B cell (primary cell): ENCODE results near the gene SFR1. TPM values are rescaled to one million over a fixed set of nuclear protein-coding genes. Genes with fewer than 3 reads are reported as not detected.

ENCODE experiments used
- ATAC-seq: fragments of 200-7000 bp; cut with Tn5 transposase; one replicate; pipeline ENCODE4 v1.10.0; 2021; ENCODE audit warnings: low read depth, mild to moderate bottlenecking, moderate number of reproducible peaks, moderate library complexity
- CTCF ChIA-PET: fragments of 350-600 bp; sonication (Branson Sonifier 250); formaldehyde crosslinking; loops from one replicate; lab custom pipeline; 2021; ENCODE audit warnings: antibody characterized with exemption, inconsistent platforms; lab: Charles Lee
- POLR2A ChIA-PET: fragments of 350-600 bp; sonication (Branson Sonifier 250); formaldehyde crosslinking; loops from one replicate; lab custom pipeline; 2021; ENCODE audit warnings: antibody characterized with exemption; lab: Charles Lee
- DNase-seq: peaks from one replicate; pipeline ENCODE4 v3.0.0; 2013
- H2AFZ ChIP-seq: 2 replicates; pipeline ENCODE4 v1.6.1; 2012; ENCODE audit warnings: mild to moderate bottlenecking, low read depth, low read length; ENCODE audit not compliant: insufficient read depth, poor library complexity, severe bottlenecking
- H3K27ac ChIP-seq, 2 donors: 1 replicate in 1 of 2; 2 replicates in 1 of 2; pipeline ENCODE4 v1.5.1; 2012 to 2013; ENCODE audit warnings: low read length in 2 of 2, mild to moderate bottlenecking in 2 of 2, moderate library complexity in 1 of 2
- H3K27me3 ChIP-seq, 4 experiments: fragments of 200-600 bp in 1 of 4; sonication (generic) in 1 of 4; replicated peaks in 1 of 4; 1 replicate in 2 of 4; 2 replicates in 2 of 4; pipeline versions ENCODE4 v1.6.1 to v1.7.0; 2013 to 2016; ENCODE audit warnings: low read length in 3 of 4, mild to moderate bottlenecking in 2 of 4, mixed read lengths in 1 of 4, moderate library complexity in 1 of 4; ENCODE audit not compliant: insufficient read depth in 4 of 4, control insufficient read depth in 3 of 4; ENCODE audit errors: control extremely low read depth in 1 of 4
- H3K36me3 ChIP-seq, 2 experiments: replicated peaks in 1 of 2; 1 replicate in 1 of 2; 2 replicates in 1 of 2; pipeline versions ENCODE4 v1.6.1 to v1.7.1; 2013; ENCODE audit warnings: low read length in 1 of 2; ENCODE audit not compliant: insufficient read depth in 2 of 2, control insufficient read depth in 1 of 2; ENCODE audit errors: control extremely low read depth in 1 of 2, extremely low read depth in 1 of 2
- H3K4me1 ChIP-seq, 2 donors: fragments of 200-600 bp in 1 of 2; sonication (generic) in 1 of 2; 1 replicate in 1 of 2; 2 replicates in 1 of 2; pipeline versions ENCODE4 v1.5.1 to v1.6.1; 2013 to 2017; ENCODE audit warnings: low read length in 2 of 2; ENCODE audit not compliant: control insufficient read depth in 2 of 2, insufficient read depth in 2 of 2
- H3K4me2 ChIP-seq: replicated peaks from 2 replicates; pipeline ENCODE3; 2012; ENCODE audit warnings: mild to moderate bottlenecking, low read depth, low read length; ENCODE audit not compliant: poor library complexity, severe bottlenecking
- H3K4me3 ChIP-seq, 5 experiments: fragments of 200-600 bp in 1 of 5; sonication (generic) in 1 of 5; 1 replicate in 3 of 5; 2 replicates in 2 of 5; pipeline versions ENCODE4 v1.5.1 to v1.7.0; 2011 to 2016; ENCODE audit warnings: low read length in 4 of 5, mild to moderate bottlenecking in 4 of 5, low read depth in 2 of 5, control low read depth in 1 of 5, moderate library complexity in 1 of 5; ENCODE audit not compliant: insufficient read depth in 1 of 5; ENCODE audit errors: control extremely low read depth in 1 of 5, extremely low read depth in 1 of 5
- H3K79me2 ChIP-seq: fragments of 200-600 bp; sonication (generic); one replicate; pipeline ENCODE4 v1.6.0; 2016; ENCODE audit warnings: low read length; ENCODE audit not compliant: control insufficient read depth, insufficient read depth
- H3K9ac ChIP-seq: fragments of 200-600 bp; sonication (generic); 2 replicates; pipeline ENCODE4 v1.6.1; 2017; ENCODE audit warnings: mild to moderate bottlenecking, low read length, moderate library complexity
- H3K9me3 ChIP-seq, 3 donors: one replicate each; pipeline versions ENCODE4 v1.6.1 to v1.7.1; 2013; ENCODE audit warnings: low read length in 2 of 3; ENCODE audit not compliant: control insufficient read depth in 2 of 3, insufficient read depth in 1 of 3; ENCODE audit errors: control extremely low read depth in 1 of 3
- H4K20me1 ChIP-seq: 2 replicates; pipeline ENCODE4 v1.6.0; 2012; ENCODE audit warnings: mild to moderate bottlenecking, low read length; ENCODE audit not compliant: insufficient read depth, control insufficient read depth, poor library complexity, severe bottlenecking
- H3K27ac Mint-ChIP-seq: one replicate; pipeline ENCODE4 v1.8.0; 2021; ENCODE audit warnings: mixed read lengths
- H3K27me3 Mint-ChIP-seq: one replicate; pipeline ENCODE4 v1.8.0; 2021; ENCODE audit warnings: mixed read lengths
- H3K4me1 Mint-ChIP-seq: one replicate; pipeline ENCODE4 v1.8.0; 2021; ENCODE audit warnings: mixed read lengths
- H3K4me3 Mint-ChIP-seq: one replicate; pipeline ENCODE4 v1.8.0; 2021; ENCODE audit warnings: mixed read lengths
- H3K9me3 Mint-ChIP-seq: one replicate; pipeline ENCODE4 v1.8.0; 2022; ENCODE audit warnings: mixed read lengths; ENCODE audit not compliant: insufficient read depth
- CTCF ChIP-seq: fragments of 200-600 bp; IDR thresholded peaks from one replicate; pipeline ENCODE4 v1.8.0; 2022; ENCODE audit warnings: antibody characterized with exemption, mild to moderate bottlenecking
- EZH2 ChIP-seq: IDR thresholded peaks from 2 replicates; pipeline ENCODE4 v1.6.1; 2012; ENCODE audit warnings: borderline replicate concordance, low read depth, mild to moderate bottlenecking, moderate library complexity, low read length; ENCODE audit not compliant: insufficient read depth, poor library complexity, severe bottlenecking
- WGBS: methylation state at CpG from one replicate; pipeline ENCODE4 v1.1.5; 2013; ENCODE audit warnings: missing lambda C conversion rate; ENCODE audit not compliant: insufficient coverage; 5-methylcytosine and 5-hydroxymethylcytosine counted together
- intact Hi-C: fragments of 100-400 bp; cut with micrococcal nuclease; formaldehyde crosslinking; loops from one replicate; pipeline ENCODE4 v1.10.0; 2022
- polyA plus RNA-seq: library from polyadenylated mRNA; depleted of rRNA; stranded (reverse); fragments of >200 nt; gene quantifications from 2 replicates; pipeline ENCODE4 v1.2.3, GENCODE V29; 2012
- total RNA-seq, 2 donors: library from RNA; stranded (reverse); fragments of 120-200 nt in 1 of 2; gene quantifications; 1 replicate in 1 of 2; 2 replicates in 1 of 2; pipeline versions ENCODE4 v1.2.3 to v1.2.4, GENCODE V29; 2013 to 2022

Gene SFR1
- total and polyA plus RNA-seq, 2 donors (not counting 1 experiment from before 2014, with no cell fraction given), result 6.2 to 15.3 TPM

DNA sequence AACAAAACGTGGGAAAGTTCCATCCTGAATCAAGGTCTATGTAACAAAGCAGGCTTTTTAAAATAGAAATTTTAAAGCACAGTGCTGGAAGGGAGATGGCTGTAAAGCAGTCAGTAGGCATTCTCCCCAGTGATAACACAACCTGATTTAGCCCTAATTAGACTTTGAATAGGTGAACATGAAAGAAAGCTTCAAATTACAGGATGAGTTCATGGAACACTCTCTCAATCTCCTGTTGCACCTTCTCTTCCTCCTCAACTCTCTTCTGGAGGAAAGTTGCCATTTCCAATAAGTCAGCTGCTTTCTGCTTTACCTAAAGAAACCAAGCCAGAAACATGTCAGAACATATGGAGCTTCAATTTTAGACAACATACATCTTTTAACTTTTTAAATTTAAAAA, 20.1 kb downstream of the SFR1 start:
- H3K9me3 ChIP-seq, result no peaks in the 10 kb centered on the region
- H3K27ac Mint-ChIP-seq, result no peak overlapping the region
- H3K36me3 ChIP-seq, result no peaks in the 10 kb centered on the region
- H3K4me2 ChIP-seq, result no peak overlapping the region
- no CpG with 5 or more reads among the region's 1 CpG for WGBS
- intact Hi-C loops, result no loop called here
- H2AFZ ChIP-seq, result no peak overlapping the region
- H4K20me1 ChIP-seq, result no peaks in the 10 kb centered on the region
- H3K4me3 ChIP-seq, result no peak overlapping the region
- no peaks in the 10 kb centered on the region for H3K9me3 Mint-ChIP-seq
- H3K4me1 Mint-ChIP-seq, result peaks cover 6% of the 10 kb centered on the region
- H3K27ac ChIP-seq, result no peak overlapping the region
- ChIA-PET POLR2A (no interaction called here), CTCF (no interaction called here)
- TF ChIP-seq CTCF (no peak), EZH2 (no peak)
- peaks cover 18% of the 10 kb centered on the region for H3K27me3 Mint-ChIP-seq
- no peak for DNase-seq
- peaks cover 4 to 6% of the 10 kb centered on the region in 2 donors for H3K4me1 ChIP-seq
- no peak overlapping the region for H3K4me3 Mint-ChIP-seq
- H3K79me2 ChIP-seq, result no peaks in the 10 kb centered on the region
- H3K27me3 ChIP-seq, result peaks cover 0 to 5% (median 2%) of the 10 kb centered on the region in 4 experiments
- H3K9ac ChIP-seq, result no peak overlapping the region
- ATAC-seq, result no peak

DNA sequence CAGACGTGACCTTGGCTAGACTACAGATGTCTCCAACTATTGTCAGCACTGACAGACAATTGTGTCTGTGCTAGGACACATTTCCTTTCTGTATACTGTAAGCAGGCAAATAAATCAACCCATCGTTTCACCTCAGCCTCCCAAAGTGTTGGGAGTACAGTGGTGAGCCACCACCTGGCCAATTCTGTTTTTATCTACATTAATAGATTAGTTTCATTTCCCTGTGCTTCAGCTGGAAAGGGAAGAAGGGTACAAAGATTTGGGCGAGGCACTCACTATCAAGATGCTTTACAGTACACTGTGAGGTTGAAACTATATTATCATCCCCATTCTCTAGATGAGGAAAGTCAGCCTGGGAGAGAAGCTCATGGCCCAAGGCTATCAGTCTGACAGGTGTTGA, 21.9 kb downstream of the SFR1 start:
- Mint-ChIP-seq H3K9me3 (no peaks in the 10 kb centered on the region), H3K4me3 (no peak overlapping the region), H3K27me3 (peaks cover 21% of the 10 kb centered on the region), H3K4me1 (peaks cover 6% of the 10 kb centered on the region), H3K27ac (no peak overlapping the region)
- no peaks in the 10 kb centered on the region for H3K36me3 ChIP-seq
- intact Hi-C loops, result no loop called here
- no peaks in the 10 kb centered on the region for H4K20me1 ChIP-seq
- ChIA-PET CTCF (no interaction called here), POLR2A (no interaction called here)
- H3K9ac ChIP-seq, result no peak overlapping the region
- no peak overlapping the region for H3K4me2 ChIP-seq
- H3K4me3 ChIP-seq, result no peak overlapping the region
- ATAC-seq (no peak), DNase-seq (peak; percentile 20)
- H3K9me3 ChIP-seq, result no peaks in the 10 kb centered on the region
- peaks cover 4 to 6% of the 10 kb centered on the region in 2 donors for H3K4me1 ChIP-seq
- no peak overlapping the region for H2AFZ ChIP-seq
- no peak overlapping the region for H3K27ac ChIP-seq
- TF ChIP-seq CTCF (no peak), EZH2 (no peak)
- 100% methylated on average over 1 of the region's 3 CpGs for WGBS
- peaks cover 0 to 6% (median 4%) of the 10 kb centered on the region in 4 experiments for H3K27me3 ChIP-seq
- H3K79me2 ChIP-seq, result no peaks in the 10 kb centered on the region
